ENCODE measurements around the gene TRAF6.

TRAF6 gene

GRCh38 chr11:36446135-36446534, 63.9 kb downstream of the TRAF6 start:
- H3K4me3 ChIP-seq (replicated peaks; ENCODE audit: low read depth, low read length): no peak overlapping the region
- no peaks in the 10 kb centered on the region for H3K27me3 ChIP-seq (replicated peaks; ENCODE audit: control insufficient read depth, insufficient read depth, low read length)
- TF ChIP-seq CTCF (IDR thresholded peaks at IDR 0.05; ENCODE audit: insufficient read depth, low read length, poor library complexity, severe bottlenecking): no peak
- H3K36me3 ChIP-seq (ENCODE audit: control insufficient read depth, insufficient read depth, low read length): no peaks in the 10 kb centered on the region
- no peak for DNase-seq (ENCODE audit: extremely low read depth, insufficient read length)

- H3K27me3 ChIP-seq (replicated peaks; ENCODE audit: control insufficient read depth, insufficient read depth, low read length): no peaks in the 10 kb centered on the region
- no peak for TF ChIP-seq CTCF (IDR thresholded peaks at IDR 0.05; ENCODE audit: insufficient read depth, low read length, poor library complexity, severe bottlenecking)
- H3K4me3 ChIP-seq (replicated peaks; ENCODE audit: low read depth, low read length): no peak overlapping the region
- DNase-seq (ENCODE audit: extremely low read depth, insufficient read length): no peak
- H3K36me3 ChIP-seq (ENCODE audit: control insufficient read depth, insufficient read depth, low read length): no peaks in the 10 kb centered on the region
These were observed 66.4 kb downstream of the TRAF6 start for GRCh38 chr11:36443661-36444060.

GRCh38 chr11:36441610-36442208, 68.4 kb downstream of the TRAF6 start:
- no peaks in the 10 kb centered on the region for H3K27me3 ChIP-seq (replicated peaks; ENCODE audit: control insufficient read depth, insufficient read depth, low read length)
- DNase-seq (ENCODE audit: extremely low read depth, insufficient read length): peak; percentile 50
- H3K36me3 ChIP-seq (ENCODE audit: control insufficient read depth, insufficient read depth, low read length): no peaks in the 10 kb centered on the region
- H3K4me3 ChIP-seq (replicated peaks; ENCODE audit: low read depth, low read length): no peak overlapping the region
- no peak for TF ChIP-seq CTCF (IDR thresholded peaks at IDR 0.05; ENCODE audit: insufficient read depth, low read length, poor library complexity, severe bottlenecking)

- no peaks in the 10 kb centered on the region for H3K36me3 ChIP-seq (ENCODE audit: control insufficient read depth, insufficient read depth, low read length)
- H3K27me3 ChIP-seq (replicated peaks; ENCODE audit: control insufficient read depth, insufficient read depth, low read length): no peaks in the 10 kb centered on the region
- TF ChIP-seq CTCF (IDR thresholded peaks at IDR 0.05; ENCODE audit: insufficient read depth, low read length, poor library complexity, severe bottlenecking): no peak
- no peak overlapping the region for H3K4me3 ChIP-seq (replicated peaks; ENCODE audit: low read depth, low read length)
- DNase-seq (ENCODE audit: extremely low read depth, insufficient read length): no peak
These were observed 71.9 kb downstream of the TRAF6 start for GRCh38 chr11:36438126-36438525.

- no peak overlapping the region for H3K4me3 ChIP-seq (replicated peaks; ENCODE audit: low read depth, low read length)
- TF ChIP-seq CTCF (IDR thresholded peaks at IDR 0.05; ENCODE audit: insufficient read depth, low read length, poor library complexity, severe bottlenecking): no peak
- H3K36me3 ChIP-seq (ENCODE audit: control insufficient read depth, insufficient read depth, low read length): no peaks in the 10 kb centered on the region
- no peak for DNase-seq (ENCODE audit: extremely low read depth, insufficient read length)
- no peaks in the 10 kb centered on the region for H3K27me3 ChIP-seq (replicated peaks; ENCODE audit: control insufficient read depth, insufficient read depth, low read length)
These were observed 72.7 kb downstream of the TRAF6 start for GRCh38 chr11:36437413-36437812.
